H1 (cell line): ENCODE data around the gene PUS3.

Experiments
- BACH1 ChIP-seq: IDR thresholded peaks from 2 replicates; pipeline ENCODE4 v1.6.1; 2012; ENCODE audit warnings: low read length, improper control_type of control experiment
- BRCA1 ChIP-seq: IDR thresholded peaks from 2 replicates; pipeline ENCODE4 v1.6.1; 2012; ENCODE audit warnings: low read depth, low read length, improper control_type of control experiment
- CHD1 ChIP-seq: IDR thresholded peaks from 2 replicates; pipeline ENCODE4 v1.6.1; 2012; ENCODE audit warnings: low read depth, low read length, improper control_type of control experiment
- EZH2 ChIP-seq: fragments of 200-600 bp; sonication (generic); IDR thresholded peaks from 2 replicates; pipeline ENCODE4 v1.7.1; 2012; ENCODE audit warnings: low read depth, mild to moderate bottlenecking, moderate library complexity, low read length, inconsistent platforms; ENCODE audit not compliant: severe bottlenecking
- GABPA ChIP-seq: IDR thresholded peaks from 2 replicates; pipeline ENCODE4 v1.6.1; 2011; ENCODE audit warnings: mild to moderate bottlenecking, low read length, moderate library complexity, borderline replicate concordance; ENCODE audit not compliant: insufficient read depth
- MAFK ChIP-seq: IDR thresholded peaks from 2 replicates; pipeline ENCODE4 v1.6.1; 2012; ENCODE audit warnings: low read depth, mild to moderate bottlenecking, improper control_type of control experiment, low read length
- POLR2A ChIP-seq, 2 experiments: IDR thresholded peaks; 1 replicate in 1 of 2; 2 replicates in 1 of 2; pipeline ENCODE4 v1.6.1; 2011; ENCODE audit warnings: low read depth in 2 of 2, low read length in 2 of 2, mild to moderate bottlenecking in 2 of 2; ENCODE audit errors: control extremely low read depth in 1 of 2
- POLR2AphosphoS5 ChIP-seq: IDR thresholded peaks from 2 replicates; pipeline ENCODE4 v1.6.1; 2011; ENCODE audit warnings: low read depth, low read length
- SIN3A ChIP-seq, 2 experiments: IDR thresholded peaks in 1 of 2; conservative IDR thresholded peaks in 1 of 2; 2 replicates each; pipeline ENCODE4 v1.6.1; 2011 to 2012; ENCODE audit warnings: low read length in 2 of 2, improper control_type of control experiment in 1 of 2, low read depth in 1 of 2, mild to moderate bottlenecking in 1 of 2
- TAF1 ChIP-seq: IDR thresholded peaks from 2 replicates; pipeline ENCODE4 v1.6.1; 2011; ENCODE audit warnings: mild to moderate bottlenecking, low read depth, low read length
- TF ChIP-seq, protein P1 (sequence below), 3 experiments: IDR thresholded peaks; 1 replicate in 2 of 3; 2 replicates in 1 of 3; pipeline versions ENCODE4 v1.5.1 to v1.6.1; 2011; ENCODE audit warnings: low read length in 3 of 3, mild to moderate bottlenecking in 3 of 3, inconsistent platforms in 2 of 3, low read depth in 1 of 3, moderate library complexity in 1 of 3; ENCODE audit not compliant: insufficient read depth in 1 of 3; ENCODE audit errors: control extremely low read depth in 1 of 3
- TF ChIP-seq, protein P2 (sequence below): IDR thresholded peaks from 2 replicates; pipeline ENCODE4 v1.6.1; 2011; ENCODE audit warnings: low read length, improper control_type of control experiment

DNA sequence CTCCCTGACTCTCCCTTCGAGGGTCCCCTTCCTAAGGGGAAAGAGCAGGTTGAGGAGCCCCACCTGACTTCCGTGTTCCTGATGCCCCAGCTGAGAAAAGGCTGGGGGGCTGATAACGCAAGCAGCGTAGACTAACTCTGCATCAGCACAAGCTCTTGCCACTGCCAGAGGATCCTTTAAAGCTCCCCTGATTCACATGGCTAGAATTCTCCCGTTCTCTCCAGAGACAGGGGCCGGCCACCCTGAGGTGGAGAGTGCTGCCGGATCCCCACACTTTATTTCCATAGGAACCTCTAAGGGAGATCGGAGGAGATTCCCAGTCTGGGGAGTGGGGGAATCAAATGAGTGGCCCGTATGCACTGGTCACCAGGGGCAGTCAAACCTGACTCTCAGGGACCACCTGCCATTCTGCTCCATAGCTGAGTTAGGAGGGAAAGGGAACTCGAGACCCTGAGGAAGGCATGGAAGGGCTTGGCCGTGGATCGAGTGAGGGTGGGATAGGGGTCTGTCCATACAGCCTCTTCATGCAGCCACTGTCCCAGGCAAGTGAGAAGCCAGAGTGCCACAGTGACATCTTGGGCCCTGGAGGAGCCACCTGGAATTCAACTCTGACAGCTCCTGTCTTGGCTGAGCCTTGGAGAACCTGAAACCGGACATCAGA lies 41.5 kb upstream of the PUS3 start:
- no peak for TF ChIP-seq CHD1
- no peak for TF ChIP-seq EZH2
- TF ChIP-seq, protein P1, sequence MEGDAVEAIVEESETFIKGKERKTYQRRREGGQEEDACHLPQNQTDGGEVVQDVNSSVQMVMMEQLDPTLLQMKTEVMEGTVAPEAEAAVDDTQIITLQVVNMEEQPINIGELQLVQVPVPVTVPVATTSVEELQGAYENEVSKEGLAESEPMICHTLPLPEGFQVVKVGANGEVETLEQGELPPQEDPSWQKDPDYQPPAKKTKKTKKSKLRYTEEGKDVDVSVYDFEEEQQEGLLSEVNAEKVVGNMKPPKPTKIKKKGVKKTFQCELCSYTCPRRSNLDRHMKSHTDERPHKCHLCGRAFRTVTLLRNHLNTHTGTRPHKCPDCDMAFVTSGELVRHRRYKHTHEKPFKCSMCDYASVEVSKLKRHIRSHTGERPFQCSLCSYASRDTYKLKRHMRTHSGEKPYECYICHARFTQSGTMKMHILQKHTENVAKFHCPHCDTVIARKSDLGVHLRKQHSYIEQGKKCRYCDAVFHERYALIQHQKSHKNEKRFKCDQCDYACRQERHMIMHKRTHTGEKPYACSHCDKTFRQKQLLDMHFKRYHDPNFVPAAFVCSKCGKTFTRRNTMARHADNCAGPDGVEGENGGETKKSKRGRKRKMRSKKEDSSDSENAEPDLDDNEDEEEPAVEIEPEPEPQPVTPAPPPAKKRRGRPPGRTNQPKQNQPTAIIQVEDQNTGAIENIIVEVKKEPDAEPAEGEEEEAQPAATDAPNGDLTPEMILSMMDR (IDR thresholded peaks at IDR 0.05; ENCODE audit: control extremely low read depth in 1 of 3, insufficient read depth in 1 of 3, low read depth in 1 of 3, low read length in 3 of 3) = no peak
- no peak for TF ChIP-seq POLR2AphosphoS5
- TF ChIP-seq MAFK = no peak
- no peak for TF ChIP-seq SIN3A (conservative IDR thresholded peaks at IDR 0.05 in 1 of 2, IDR thresholded peaks at IDR 0.05 in 1 of 2; ENCODE audit: low read depth in 1 of 2, low read length in 2 of 2)
- no peak for TF ChIP-seq TAF1
- no peak for TF ChIP-seq GABPA
- no peak for TF ChIP-seq BACH1
- TF ChIP-seq, protein P2, sequence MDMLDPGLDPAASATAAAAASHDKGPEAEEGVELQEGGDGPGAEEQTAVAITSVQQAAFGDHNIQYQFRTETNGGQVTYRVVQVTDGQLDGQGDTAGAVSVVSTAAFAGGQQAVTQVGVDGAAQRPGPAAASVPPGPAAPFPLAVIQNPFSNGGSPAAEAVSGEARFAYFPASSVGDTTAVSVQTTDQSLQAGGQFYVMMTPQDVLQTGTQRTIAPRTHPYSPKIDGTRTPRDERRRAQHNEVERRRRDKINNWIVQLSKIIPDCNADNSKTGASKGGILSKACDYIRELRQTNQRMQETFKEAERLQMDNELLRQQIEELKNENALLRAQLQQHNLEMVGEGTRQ = no peak
- no peak for TF ChIP-seq BRCA1
- no peak for TF ChIP-seq POLR2A (IDR thresholded peaks at IDR 0.05; ENCODE audit: control extremely low read depth in 1 of 2, low read depth in 2 of 2, low read length in 2 of 2)
